ENCODE results near the gene DUSP7.
"Not testable (repeated sequence)": the region's sequence is repeated elsewhere in the genome, so short reads cannot be mapped to it uniquely, and the experiment has no call there.

The DUSP7 gene

GRCh38 chr3:52049503-52049902, 6.9 kb downstream of the DUSP7 start:
- DNase-seq (ENCODE audit: low read depth, low spot score), result no peak

GRCh38 chr3:52047295-52047960, 8.9 kb downstream of the DUSP7 start:
- DNase-seq (ENCODE audit: low read depth, low spot score), result no peak

GRCh38 chr3:52046902-52047239, 9.5 kb downstream of the DUSP7 start:
- no peak for DNase-seq (ENCODE audit: low read depth, low spot score)

DNA sequence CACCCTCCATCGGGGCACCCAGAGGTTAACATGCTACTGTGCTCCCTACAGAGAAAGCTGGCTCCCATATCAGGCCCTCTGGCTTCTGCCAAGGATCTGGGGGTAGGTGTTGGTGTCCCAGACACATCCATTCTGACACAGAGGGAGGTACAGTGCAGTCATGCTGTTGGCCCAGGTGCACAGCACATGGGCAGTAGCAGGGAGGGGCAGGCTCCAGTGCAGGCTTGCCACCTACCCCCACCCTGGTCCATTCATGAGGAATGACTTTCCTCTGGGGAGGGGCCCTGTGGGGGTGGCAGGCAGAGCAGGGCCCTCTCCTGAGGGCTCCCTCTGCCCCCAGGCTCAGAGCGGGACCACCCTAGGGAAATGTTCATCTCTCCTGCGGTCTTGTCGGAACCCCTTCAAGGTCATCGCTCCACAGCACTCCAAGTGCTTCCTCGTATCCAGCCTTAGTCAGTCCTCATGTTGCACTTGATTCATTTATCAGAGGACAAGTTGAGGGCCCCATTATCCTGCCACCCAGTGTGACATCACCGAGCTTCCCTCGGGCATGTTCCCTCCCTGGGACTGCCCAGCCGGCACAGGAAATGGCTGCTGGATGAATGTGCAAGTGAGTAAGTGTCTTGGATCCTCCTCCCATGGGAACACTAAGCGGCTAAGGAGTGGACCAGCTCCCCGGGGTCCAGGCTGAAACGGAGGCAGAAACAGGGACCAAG, 10.0 kb downstream of the DUSP7 start:
- DNase-seq (ENCODE audit: low read depth, low spot score), result no peak

DNA sequence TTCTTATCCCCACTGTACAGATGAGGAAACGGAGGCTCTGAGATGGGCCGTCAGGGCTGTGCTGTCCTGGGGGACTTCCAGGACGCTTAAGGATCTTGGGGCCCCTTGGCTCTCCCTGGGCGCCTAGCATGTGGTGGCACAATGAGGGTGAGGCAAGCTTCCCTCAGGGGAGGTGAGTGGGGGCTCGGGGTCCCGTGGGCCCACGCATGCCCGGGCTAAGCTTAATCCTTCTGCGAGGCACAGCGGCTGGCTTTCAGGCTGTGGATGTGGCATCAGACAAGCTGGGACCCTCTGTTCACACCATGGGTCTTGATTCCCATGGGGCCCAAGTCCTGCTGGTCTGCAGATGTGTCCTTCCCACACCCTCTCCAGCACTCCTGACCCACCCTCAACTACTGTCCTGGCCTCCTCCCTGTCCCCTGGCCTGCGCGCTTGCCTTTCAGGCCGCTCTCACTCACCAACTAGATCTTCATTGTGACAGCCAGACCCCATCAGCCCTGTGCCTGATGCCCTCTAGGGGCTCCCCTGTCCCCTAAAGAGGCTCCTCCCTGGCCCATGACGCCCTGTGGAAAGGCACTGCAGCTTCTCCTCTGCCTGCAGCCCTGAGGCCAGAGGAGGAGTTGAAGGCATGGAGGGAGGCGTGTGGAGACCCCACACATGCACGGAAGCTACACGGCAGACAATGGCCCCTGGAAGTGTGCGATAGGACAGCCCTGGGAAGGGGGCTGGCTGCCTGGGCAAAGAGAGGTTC, 11.3 kb downstream of the DUSP7 start:
- DNase-seq (ENCODE audit: low read depth, low spot score), result no peak

- no peak for DNase-seq (ENCODE audit: low read depth, low spot score)
Measured at GRCh38 chr3:52043750-52044149, 12.6 kb downstream of the DUSP7 start.

DNA sequence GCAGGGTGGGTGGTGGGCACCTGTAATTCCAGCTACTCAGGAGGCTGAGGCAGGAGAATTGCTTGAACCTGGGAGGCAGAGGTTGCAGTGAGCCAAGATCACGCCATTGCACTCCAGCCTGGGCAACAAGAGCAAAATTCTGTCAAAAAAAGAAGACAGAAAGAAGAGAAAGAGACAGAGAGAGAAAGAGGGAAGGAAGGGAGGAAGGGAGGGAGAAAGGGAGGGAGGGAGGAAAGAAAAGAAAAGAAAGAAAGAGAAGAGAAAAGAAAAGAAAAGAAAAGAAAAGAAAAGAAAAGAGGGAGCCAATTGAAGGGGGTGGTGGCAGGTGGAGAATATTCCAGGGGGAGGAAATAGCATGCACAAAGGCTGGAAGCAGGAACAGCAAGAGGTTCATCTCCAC, 13.3 kb downstream of the DUSP7 start:
- not testable (repeated sequence) for DNase-seq (ENCODE audit: low read depth, low spot score)

- DNase-seq (ENCODE audit: low read depth, low spot score), result no peak
Measured at GRCh38 chr3:52041118-52041731, 15.1 kb downstream of the DUSP7 start.

- no peak for DNase-seq (ENCODE audit: low read depth, low spot score)
Measured at GRCh38 chr3:52040600-52040999, 15.8 kb downstream of the DUSP7 start.

DNA sequence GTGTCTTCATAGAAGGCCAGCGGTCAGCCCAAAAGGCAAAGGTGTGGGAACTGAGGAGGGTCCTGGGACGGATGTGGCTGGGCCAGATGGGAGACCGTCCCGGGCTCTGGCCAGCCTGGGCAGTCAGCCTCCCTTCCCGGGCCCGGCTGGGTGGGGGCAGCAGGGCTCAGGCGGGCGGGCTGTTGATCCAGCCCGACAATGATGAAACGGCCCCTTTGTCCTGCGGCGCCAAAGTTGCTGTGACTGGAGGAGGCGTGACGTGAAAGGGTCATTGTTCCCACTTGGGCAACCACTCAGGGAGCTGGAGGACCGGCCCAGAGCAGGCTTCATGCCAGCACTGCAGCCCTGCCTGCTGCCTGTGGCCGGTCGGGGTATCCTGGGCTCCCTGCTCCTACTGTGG, 16.5 kb downstream of the DUSP7 start:
- DNase-seq (ENCODE audit: low read depth, low spot score), result no peak

- no peak for DNase-seq (ENCODE audit: low read depth, low spot score)
Measured at GRCh38 chr3:52039426-52039825, 16.9 kb downstream of the DUSP7 start.

DNA sequence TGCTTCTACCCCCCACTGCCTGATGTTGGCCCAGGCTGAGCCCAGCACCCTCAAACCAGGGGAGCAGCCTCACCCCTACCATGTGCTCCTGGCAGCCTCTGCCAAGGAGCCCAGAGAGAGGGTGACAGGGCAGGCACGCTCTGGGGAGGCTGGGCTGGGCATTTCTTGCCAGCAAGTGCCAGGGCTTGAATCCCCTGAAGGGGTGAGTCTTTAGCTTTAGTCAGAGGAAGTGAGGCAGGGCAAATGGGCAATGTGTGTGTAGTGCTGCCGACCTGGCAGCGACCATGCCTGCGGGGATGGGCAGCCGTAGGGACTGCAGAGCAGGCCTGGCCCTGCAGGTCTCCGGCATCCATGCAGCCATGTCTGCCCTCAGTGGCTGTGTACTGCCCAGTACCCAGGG, 18.1 kb downstream of the DUSP7 start:
- no peak for DNase-seq (ENCODE audit: low read depth, low spot score)

- DNase-seq (ENCODE audit: low read depth, low spot score), result no peak
Measured at GRCh38 chr3:52037291-52037690, 19.1 kb downstream of the DUSP7 start.

DNA sequence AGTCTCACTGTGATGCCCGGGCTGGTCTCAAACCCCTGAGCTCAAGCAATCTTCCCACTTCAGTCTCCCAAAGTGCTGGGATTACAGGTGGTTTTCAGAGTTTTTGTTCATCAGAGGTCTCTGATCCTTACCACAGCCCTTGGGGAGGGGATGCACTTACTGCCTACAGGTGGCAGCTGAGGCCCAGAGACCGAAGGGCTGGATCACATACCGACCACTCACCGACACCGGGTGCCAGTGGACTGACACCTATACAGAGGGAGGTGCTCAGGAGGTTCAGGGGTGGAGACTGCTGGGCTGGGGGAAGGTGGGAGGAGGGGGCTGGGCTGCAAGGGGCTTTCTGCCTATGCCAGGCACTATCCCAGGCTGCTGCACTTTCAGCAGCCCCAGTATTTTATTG, 19.5 kb downstream of the DUSP7 start:
- no peak for DNase-seq (ENCODE audit: low read depth, low spot score)

DNA sequence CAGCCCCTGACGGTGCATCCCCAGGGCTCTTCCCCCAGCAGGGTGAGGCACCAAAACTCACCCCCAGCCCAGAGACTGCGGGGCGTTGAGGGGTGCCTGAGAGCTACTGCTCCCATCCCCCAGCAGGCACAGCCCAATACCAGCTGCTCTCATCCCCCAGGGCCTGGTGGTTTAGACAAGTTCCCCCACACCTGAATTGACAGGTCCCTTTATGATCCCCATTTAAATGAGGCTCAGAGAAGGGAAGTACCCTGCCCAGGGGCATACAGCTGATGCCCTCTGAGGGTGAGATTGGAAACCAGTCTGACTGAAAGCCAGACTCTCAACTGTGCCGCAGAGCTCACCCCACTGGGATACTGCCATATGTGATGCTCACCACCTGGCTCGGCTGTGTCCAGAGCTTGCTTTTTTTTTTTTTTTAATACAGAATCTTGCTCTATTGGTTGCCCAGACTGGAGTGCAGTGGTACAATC, 20.1 kb downstream of the DUSP7 start:
- DNase-seq (ENCODE audit: low read depth, low spot score), result no peak

DNA sequence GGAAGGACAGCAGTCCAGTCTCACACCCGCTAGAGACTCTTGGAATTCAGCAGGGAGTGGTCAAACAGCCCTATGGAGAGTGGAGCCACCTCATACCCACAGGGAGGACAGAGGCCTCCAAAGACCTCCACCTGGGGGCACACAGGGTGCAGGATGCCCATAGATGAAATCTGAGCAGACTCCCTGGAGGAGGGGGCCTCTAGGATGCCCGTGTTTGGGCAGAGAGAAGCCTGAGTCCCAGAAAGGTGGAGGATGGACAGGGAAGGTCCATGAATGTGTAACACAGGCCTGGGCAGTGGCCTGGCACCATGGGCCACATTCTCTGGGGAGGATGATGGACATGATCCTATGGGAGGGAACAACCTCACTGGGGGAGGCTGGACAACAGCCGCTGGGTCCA, 21.7 kb downstream of the DUSP7 start:
- no peak for DNase-seq (ENCODE audit: low read depth, low spot score)

- no peak for DNase-seq (ENCODE audit: low read depth, low spot score)
Measured at GRCh38 chr3:52034212-52034611, 22.2 kb downstream of the DUSP7 start.

GRCh38 chr3:52033748-52034147, 22.6 kb downstream of the DUSP7 start:
- DNase-seq (ENCODE audit: low read depth, low spot score), result not testable (repeated sequence)

- no peak for DNase-seq (ENCODE audit: low read depth, low spot score)
Measured at GRCh38 chr3:52032702-52033408, 23.5 kb downstream of the DUSP7 start.

DNA sequence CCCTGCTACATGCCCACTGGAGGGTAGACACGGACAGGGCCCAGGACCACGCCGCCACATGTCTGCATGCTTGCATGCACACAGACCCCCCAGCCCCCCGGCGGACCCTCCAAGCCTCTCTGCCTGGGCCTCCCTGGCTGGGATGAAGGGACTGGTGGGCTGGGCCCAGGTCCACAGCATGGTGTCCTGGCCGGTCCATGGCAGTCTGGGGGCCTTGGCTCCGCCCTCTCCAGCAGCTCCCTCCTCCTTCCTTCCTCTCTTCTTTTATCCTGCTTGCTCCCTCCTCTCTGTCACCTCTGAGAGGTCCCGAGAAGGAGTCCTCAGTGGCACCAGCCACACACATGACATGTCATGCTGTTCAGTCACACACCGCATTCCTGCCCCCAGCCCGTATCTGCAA, 24.5 kb downstream of the DUSP7 start:
- DNase-seq (ENCODE audit: low read depth, low spot score), result no peak

DNA sequence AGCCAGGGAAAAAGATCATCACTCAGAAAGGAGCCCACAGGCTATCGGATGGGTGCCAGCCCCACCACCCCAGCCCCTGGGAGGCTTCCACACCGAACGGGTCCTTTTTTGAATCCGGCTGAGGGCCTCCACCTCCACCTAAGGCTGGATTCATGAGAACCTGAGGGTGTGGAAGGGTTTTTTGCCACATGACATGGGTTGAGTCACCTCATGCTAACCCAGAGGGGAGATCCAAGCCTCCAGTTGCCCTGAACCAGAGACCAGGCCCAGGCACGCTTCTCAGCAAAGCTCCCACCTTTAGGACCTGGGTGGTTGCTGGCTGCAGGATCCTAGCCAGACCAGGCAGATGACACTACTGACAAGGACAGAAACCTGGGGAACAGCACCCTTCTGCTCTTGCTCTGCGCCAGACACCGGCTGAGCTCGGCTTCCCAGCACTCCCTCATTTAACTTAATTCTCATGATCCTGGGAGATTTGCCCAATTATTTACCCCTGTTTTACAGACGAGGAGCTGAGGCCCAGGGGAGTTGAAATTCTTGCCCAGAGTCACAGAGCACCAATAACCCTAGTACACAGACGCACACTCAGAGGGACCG, 25.6 kb downstream of the DUSP7 start:
- DNase-seq (ENCODE audit: low read depth, low spot score), result no peak
